A673 (cell line): ENCODE measurements around the gene TMEM87A. TPM values are rescaled to one million over a fixed set of nuclear protein-coding genes. Genes with fewer than 3 reads are reported as not detected.

Experiments
- BruUV-seq: library from RNA; stranded (reverse); fragments of 400-500 nt; replicated peaks from 2 replicates; lab custom pipeline; 2021; lab: Mats Ljungman, UMichigan
- CTCF ChIA-PET: fragments of 300-600 bp; sonication (Branson Sonifier 250); formaldehyde crosslinking; loops from one replicate; lab custom pipeline; 2022; ENCODE audit warnings: antibody characterized with exemption; lab: Charles Lee
- POLR2A ChIA-PET: fragments of 300-600 bp; sonication (Branson Sonifier 250); formaldehyde crosslinking; loops from one replicate; lab custom pipeline; 2022; ENCODE audit warnings: antibody characterized with exemption; ENCODE audit not compliant: low non-redundant PET; lab: Charles Lee
- DNase-seq: peaks from one replicate; pipeline ENCODE4 v3.0.0-alpha.2; 2015; ENCODE audit warnings: low spot score
- H3K27ac ChIP-seq: fragments of 200-600 bp; sonication (generic); 2 replicates; pipeline ENCODE4 v1.5.1; 2016; ENCODE audit warnings: mixed run types, low read depth, mild to moderate bottlenecking, mixed read lengths, antibody characterized with exemption, low read length; ENCODE audit not compliant: poor library complexity, severe bottlenecking
- H3K27me3 ChIP-seq: fragments of 200-600 bp; sonication (generic); replicated peaks from 2 replicates; pipeline ENCODE4 v1.6.1; 2017; ENCODE audit warnings: mixed run types, low read depth, mild to moderate bottlenecking, mixed read lengths, antibody characterized with exemption, low read length; ENCODE audit not compliant: insufficient read depth, poor library complexity
- H3K36me3 ChIP-seq: fragments of 200-600 bp; sonication (generic); 2 replicates; pipeline ENCODE4 v1.6.1; 2016; ENCODE audit warnings: mixed run types, mild to moderate bottlenecking, mixed read lengths, antibody characterized with exemption, low read length; ENCODE audit not compliant: insufficient read depth, poor library complexity, severe bottlenecking
- H3K4me1 ChIP-seq: fragments of 200-600 bp; sonication (generic); 2 replicates; pipeline ENCODE4 v1.6.1; 2017; ENCODE audit warnings: mixed run types, mild to moderate bottlenecking, mixed read lengths, antibody characterized with exemption, low read length; ENCODE audit not compliant: insufficient read depth, poor library complexity, severe bottlenecking
- H3K4me3 ChIP-seq: fragments of 200-600 bp; sonication (generic); 2 replicates; pipeline ENCODE4 v1.5.1; 2016; ENCODE audit warnings: low read depth, mixed run types, mild to moderate bottlenecking, mixed read lengths, low read length; ENCODE audit not compliant: poor library complexity, severe bottlenecking
- H3K9me3 ChIP-seq: fragments of 200-600 bp; sonication (generic); 2 replicates; pipeline ENCODE4 v1.6.1; 2016; ENCODE audit warnings: mixed run types, low read depth, mild to moderate bottlenecking, mixed read lengths, antibody characterized with exemption, low read length; ENCODE audit not compliant: poor library complexity, severe bottlenecking
- EZH2 ChIP-seq: fragments of 200-600 bp; sonication (generic); IDR thresholded peaks from 2 replicates; pipeline ENCODE4 v1.6.1; 2017; ENCODE audit warnings: borderline replicate concordance, low read depth, mild to moderate bottlenecking, mixed read lengths, antibody characterized with exemption, low read length; ENCODE audit not compliant: poor library complexity, severe bottlenecking
- intact Hi-C: fragments of 100-400 bp; cut with micrococcal nuclease; formaldehyde crosslinking; loops from one replicate; pipeline ENCODE4 v1.10.0; 2022; ENCODE audit not compliant: unreplicated experiment
- total RNA-seq: library from RNA; stranded (reverse); gene quantifications from 2 replicates; pipeline ENCODE4 v1.2.3, GENCODE V29; 2021
- TF ChIP-seq, protein P1 (sequence below): fragments of 300-800, 200-600 bp; sonication (generic); conservative IDR thresholded peaks from 2 replicates; pipeline ENCODE4 v1.5.1; 2017; ENCODE audit warnings: low read depth, mild to moderate bottlenecking, antibody characterized with exemption, low read length, moderate library complexity, mixed read lengths

Gene TMEM87A
- total RNA-seq, 1 experiment from 2014 or later: 53.4 TPM

DNA sequence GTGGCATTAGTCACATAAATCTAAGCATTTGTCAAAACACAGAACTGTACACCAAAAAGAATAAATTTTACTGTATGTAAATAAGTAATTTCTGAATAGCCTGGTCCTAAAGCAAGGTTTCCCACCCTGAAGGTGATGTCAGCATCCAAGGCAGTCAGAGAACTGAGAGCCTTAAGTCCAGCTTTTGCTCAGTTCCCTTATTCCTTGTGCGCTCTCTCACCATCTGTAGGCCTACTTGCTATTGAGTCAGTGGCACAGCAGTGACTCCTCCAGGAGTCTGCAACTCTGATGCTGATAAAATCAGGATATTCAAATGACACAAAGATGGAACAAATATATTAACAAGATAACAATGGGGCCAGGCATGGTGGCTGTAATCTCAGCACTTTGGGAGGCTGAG lies 87.4 kb downstream of the TMEM87A start:
- no peak for TF ChIP-seq EZH2
- TF ChIP-seq, protein P1, sequence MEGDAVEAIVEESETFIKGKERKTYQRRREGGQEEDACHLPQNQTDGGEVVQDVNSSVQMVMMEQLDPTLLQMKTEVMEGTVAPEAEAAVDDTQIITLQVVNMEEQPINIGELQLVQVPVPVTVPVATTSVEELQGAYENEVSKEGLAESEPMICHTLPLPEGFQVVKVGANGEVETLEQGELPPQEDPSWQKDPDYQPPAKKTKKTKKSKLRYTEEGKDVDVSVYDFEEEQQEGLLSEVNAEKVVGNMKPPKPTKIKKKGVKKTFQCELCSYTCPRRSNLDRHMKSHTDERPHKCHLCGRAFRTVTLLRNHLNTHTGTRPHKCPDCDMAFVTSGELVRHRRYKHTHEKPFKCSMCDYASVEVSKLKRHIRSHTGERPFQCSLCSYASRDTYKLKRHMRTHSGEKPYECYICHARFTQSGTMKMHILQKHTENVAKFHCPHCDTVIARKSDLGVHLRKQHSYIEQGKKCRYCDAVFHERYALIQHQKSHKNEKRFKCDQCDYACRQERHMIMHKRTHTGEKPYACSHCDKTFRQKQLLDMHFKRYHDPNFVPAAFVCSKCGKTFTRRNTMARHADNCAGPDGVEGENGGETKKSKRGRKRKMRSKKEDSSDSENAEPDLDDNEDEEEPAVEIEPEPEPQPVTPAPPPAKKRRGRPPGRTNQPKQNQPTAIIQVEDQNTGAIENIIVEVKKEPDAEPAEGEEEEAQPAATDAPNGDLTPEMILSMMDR: no peak
- BruUV-seq: no TSS peak
- Histone ChIP-seq H3K36me3 (peaks cover 26% of the 10 kb centered on the region), H3K9me3 (no peaks in the 10 kb centered on the region), H3K27ac (no peak overlapping the region), H3K27me3 (no peaks in the 10 kb centered on the region), H3K4me3 (no peak overlapping the region), H3K4me1 (no peaks in the 10 kb centered on the region)
- no peak for DNase-seq
- intact Hi-C loops: no loop called here
- CTCF ChIA-PET: no interaction called here
- POLR2A ChIA-PET: no interaction called here

DNA sequence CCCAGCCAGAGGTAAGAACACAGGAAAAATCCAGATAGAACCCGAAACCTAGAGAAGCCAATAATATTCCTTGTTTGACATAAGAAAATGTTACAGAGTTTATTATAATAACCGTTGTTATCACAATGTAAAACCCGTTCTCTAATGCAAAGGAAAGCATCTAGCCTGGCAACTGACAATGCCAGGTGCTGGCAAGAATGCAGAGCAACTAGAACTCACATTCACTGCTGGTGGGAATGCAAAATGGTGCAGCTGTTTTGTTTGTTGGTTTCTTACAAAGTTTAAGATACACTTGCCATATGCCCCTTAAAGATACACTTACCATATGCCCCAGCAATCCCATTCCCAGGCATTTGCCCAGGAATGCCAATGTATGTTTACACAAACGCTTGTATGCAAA lies 88.5 kb downstream of the TMEM87A start:
- Histone ChIP-seq H3K4me3 (no peak overlapping the region), H3K36me3 (peaks cover 20% of the 10 kb centered on the region), H3K9me3 (no peaks in the 10 kb centered on the region), H3K4me1 (no peaks in the 10 kb centered on the region), H3K27ac (no peak overlapping the region), H3K27me3 (no peaks in the 10 kb centered on the region)
- intact Hi-C loops: no loop called here
- TF ChIP-seq, protein P1: no peak
- TF ChIP-seq EZH2: no peak
- no peak for DNase-seq
- ChIA-PET CTCF (no interaction called here), POLR2A (no interaction called here)
- no TSS peak for BruUV-seq

DNA sequence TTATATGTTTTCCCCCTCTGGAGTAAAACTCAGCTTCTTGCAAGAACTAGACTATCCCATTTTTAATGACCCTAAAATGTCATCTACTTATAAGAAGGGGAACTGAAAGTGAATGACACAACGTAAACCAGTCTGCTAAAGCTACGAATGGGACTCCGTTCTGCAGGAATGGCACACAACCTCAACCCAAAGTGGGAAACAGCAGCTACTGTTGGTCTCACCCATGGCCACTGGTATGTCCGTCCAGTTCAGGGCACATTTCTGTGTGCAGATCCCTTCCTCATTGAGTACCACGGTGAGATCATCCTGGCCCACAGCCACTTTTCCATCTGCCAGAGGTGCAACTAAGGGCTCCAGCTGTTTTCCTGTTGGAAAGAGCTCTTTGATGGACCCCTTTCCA lies 88.9 kb downstream of the TMEM87A start:
- TF ChIP-seq, protein P1: no peak
- no peak for TF ChIP-seq EZH2
- H3K36me3 ChIP-seq: peaks cover 22% of the 10 kb centered on the region
- no peak for DNase-seq

More for the DNA sequence above, 88.9 kb downstream of the TMEM87A start:
- Histone ChIP-seq H3K9me3 (no peaks in the 10 kb centered on the region), H3K27me3 (no peaks in the 10 kb centered on the region), H3K4me3 (no peak overlapping the region), H3K27ac (no peak overlapping the region), H3K4me1 (no peaks in the 10 kb centered on the region)
- CTCF ChIA-PET: no interaction called here
- POLR2A ChIA-PET: no interaction called here
- BruUV-seq: no TSS peak
- intact Hi-C loops: no loop called here
